Posterior vena cava (tissue), 2 donors: Measurements from ENCODE around the gene MAS1L. TPM values are rescaled to one million over a fixed set of nuclear protein-coding genes. Genes with fewer than 3 reads are reported as not detected.

Source experiments
- DNase-seq: peaks from one replicate; pipeline ENCODE4 v3.0.0-alpha.2; 2020; ENCODE audit warnings: low spot score
- intact Hi-C, 2 donors: fragments of 100-400 bp; cut with DNase I; formaldehyde crosslinking; loops; one replicate each; pipeline versions ENCODE4 v1.14.1 to v1.14.2; 2022 to 2023
- long read RNA-seq, 2 donors: library from polyadenylated mRNA; unstranded; transcript quantifications; one replicate each; pipeline ENCODE4 v2.0.0, GENCODE V29; 2020 to 2021
- total RNA-seq, 2 donors: library from RNA; stranded (reverse); fragmentation: NEBNext Ultra II Directional; extraction: Animal tissue kit (Norgen Biotek cat#: 25700); gene quantifications; one replicate each; pipeline ENCODE4 v1.2.1, GENCODE V29; 2021
- donor health status: DM: yes; HTN: yes; CAD: no.
- donor health status: DM: yes; HTN: yes; CAD: no.

The MAS1L gene, protein sequence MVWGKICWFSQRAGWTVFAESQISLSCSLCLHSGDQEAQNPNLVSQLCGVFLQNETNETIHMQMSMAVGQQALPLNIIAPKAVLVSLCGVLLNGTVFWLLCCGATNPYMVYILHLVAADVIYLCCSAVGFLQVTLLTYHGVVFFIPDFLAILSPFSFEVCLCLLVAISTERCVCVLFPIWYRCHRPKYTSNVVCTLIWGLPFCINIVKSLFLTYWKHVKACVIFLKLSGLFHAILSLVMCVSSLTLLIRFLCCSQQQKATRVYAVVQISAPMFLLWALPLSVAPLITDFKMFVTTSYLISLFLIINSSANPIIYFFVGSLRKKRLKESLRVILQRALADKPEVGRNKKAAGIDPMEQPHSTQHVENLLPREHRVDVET
- not detected for total RNA-seq
- long read RNA-seq, donor 1, result 0 reads
- long read RNA-seq, donor 2, result 0 reads

DNA sequence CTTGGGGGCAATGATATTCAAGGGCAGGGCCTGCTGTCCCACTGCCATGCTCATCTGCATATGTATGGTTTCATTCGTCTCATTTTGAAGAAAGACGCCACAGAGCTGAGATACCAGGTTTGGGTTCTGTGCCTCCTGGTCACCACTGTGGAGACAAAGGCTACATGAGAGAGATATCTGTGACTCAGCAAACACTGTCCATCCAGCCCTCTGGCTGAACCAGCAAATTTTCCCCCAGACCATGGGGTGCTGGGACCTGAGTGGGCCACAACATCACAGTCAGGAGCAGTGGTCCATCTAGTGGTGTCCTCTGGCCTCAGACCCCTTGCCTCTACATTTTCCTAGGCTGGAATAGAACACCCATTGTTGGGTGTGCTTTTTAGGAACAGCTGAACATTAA lies at the start of gene MAS1L:
MAS1L (minus strand) TSS at position 297 of the 400 bp plus-strand sequence; CDS start at position 243, 54 bp downstream.
- intact Hi-C loops, result no loop called here

DNA sequence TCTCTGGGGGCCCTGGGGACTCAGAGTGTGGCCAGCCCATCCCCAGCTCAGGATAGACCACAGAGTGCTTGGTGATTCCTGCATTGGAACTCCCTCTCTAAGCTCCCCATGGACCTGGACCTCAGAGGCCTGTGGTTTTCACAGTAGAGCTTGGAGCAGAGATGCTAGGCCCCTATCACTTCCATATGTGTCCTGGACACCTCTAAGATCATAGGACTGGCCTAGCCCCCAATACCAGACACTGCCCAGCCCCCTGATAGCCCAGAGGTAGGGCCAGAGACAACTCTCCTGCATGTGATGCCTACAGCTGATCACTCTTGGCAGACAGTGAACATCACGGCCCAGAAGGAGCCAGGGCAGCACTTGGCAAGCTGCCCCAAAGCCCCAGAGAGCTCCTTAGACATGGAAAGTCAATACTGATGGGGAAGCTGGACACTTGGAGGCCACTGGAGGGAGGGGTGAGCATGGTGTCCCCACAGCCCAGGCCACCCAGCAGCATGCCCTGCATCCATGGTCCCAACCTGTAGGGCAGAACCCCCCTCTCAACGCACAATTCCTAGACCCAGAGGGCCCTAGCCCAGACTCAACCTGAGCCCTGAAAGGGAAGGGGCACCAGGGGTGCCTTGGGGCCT lies 44.7 kb upstream of the MAS1L start:
- DNase-seq, result no peak
- intact Hi-C loops, result no loop called here

More for the DNA sequence above, at the start of gene MAS1L:
- no peak for DNase-seq

DNA sequence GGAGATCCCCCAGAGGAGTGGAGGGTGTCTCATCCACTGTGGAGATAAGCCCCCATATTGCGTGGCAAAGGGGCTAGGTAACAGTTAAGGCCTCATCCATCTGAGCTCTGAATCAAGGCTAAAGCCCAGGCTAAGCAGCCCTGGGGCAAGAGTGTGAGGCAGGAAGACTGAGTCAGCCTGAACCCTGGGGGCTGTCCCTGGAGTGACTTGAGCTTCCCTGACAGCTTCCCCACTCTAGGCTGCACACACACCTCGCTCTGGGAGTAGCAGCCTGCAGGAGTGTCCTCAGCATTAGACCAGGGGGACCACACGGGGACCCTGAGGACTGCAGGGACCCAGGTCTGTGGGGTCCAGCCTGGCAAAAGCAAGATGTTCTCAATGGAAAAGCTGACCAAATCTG lies 43.9 kb upstream of the MAS1L start:
- no peak for DNase-seq

DNA sequence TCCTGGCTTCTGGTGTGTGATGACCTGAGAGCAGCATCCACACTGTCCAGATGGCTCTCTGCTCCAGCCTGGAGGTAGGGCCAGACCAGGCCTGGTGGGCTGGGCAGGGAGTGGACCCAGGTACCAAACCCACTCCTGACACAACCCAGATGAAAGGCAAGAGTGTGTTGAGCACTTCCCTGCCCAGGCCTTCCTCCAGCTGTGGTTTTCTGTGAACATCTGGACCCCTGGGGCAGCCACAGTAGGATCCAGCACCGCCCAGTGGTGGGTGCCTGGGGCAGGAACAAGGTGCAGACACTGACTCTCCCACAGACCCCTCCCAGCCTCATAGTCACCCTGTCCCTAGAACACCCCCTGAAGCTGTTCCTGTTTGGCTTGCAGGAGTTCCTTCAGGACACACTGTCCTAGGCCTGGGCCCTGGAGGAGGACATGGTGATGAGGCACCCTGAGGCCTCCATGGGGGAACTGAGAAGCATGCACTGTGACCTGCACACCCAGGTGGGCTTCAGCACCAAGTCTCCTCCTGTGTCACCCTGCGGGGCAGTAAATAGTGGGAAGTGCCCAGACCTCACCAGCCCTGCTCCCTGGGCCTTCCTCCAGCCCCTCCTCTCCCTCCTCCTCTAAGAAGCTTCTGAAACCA lies 43.0 kb upstream of the MAS1L start:
- DNase-seq, result no peak
- intact Hi-C loops, result no loop called here

More for the DNA sequence above, 43.9 kb upstream of the MAS1L start:
- intact Hi-C loops, result no loop called here

DNA sequence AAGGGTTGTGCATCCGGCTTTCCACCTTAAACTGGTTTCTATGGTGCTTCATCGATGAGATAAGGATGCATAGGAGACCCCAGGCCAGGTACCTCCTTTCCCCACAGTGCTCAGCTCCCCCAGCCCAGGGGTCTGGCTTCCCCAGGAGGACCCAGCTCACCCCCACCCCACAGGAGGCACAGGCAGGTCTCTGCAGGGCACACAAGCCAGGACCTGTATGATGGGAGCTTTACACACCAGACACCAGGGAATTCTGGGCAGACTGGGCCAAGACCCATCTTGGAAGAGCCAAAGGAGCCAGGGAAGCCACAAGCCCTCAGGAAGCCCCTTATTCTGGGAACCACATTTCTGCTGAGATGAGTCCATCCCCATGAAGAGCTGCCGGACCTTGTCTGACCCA lies 42.2 kb upstream of the MAS1L start:
- peak; percentile 58 for DNase-seq
- intact Hi-C loops, result no loop called here

DNA sequence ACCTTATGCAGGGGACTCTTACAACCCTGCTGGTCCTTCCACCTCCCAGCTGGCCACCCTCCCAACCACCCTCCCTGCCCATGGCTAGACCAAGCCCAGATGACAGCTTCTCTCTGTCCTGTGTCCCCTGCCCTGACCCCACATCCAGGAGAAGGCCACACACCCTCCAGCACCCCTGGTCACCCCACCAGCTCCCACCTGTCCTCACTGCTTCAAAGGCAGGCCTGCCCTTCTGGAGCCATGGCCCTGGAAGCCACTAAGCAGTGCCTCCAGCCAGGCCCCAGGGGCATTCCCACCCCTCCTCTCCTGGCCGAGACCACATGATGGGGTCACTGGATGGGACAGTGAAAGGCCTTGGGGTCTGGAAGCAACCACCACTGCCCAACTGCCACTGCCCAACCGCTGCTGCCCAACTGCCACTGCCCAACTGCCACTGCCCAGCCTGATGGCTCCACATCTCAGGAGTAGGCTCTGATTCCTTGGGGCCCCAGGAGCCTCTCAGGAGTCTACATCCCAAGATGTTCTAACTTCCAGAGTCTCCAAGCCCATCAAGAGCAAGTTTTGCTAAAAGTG lies 41.3 kb upstream of the MAS1L start:
- intact Hi-C loops, result no loop called here

DNA sequence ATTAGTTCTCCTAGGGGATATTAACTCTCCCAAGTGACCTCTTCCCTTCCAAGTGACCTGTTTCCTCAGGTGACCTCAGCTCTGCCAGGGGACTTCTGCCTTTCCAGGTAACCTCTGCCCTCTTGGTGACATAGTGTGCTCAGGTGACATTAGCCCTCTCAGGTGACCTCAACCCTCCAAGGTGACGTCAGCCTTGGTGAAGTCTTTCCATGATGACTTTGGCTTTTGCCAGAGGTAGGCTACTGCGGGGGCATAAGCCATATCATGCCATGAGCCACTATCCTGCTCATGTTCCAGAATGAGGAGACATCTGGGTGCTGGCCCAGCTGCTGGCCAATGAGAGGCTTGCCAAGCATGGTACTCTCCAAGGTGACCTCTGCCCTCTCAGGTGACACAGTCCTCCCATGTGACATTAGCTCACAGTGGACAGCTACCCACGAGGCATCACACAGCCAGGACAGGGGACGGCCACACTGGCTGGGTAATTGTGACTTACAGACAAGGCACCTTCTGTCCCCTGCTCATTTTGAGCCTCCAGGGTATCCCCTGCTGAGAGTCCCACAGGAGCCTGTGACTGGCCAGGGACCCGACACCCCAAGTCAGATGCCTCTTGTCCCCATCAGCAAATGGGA lies 40.7 kb upstream of the MAS1L start:
- intact Hi-C loops, result no loop called here
- DNase-seq, result peak; percentile 40

More for the DNA sequence above, 41.3 kb upstream of the MAS1L start:
- DNase-seq, result no peak

DNA sequence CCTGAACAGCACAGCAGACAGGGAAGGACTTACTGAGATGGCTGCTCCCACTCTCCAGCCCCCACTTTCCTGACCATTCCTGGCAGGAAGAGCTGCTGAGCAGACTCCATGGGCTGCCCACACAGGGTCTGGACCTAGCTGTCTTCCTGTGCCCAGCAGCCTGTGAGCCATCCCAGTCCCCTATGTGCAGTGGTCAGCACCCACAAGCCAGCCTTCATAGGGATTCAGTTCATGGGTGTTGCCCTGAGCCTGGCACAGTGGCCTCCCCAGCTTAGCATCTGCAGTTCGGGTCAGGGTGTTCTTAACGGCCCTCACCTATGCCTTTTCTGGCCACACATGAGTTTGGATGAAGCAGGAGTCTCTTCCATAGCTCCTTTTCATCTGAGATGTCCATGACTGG lies 39.8 kb upstream of the MAS1L start:
- intact Hi-C loops, result no loop called here
- DNase-seq, result no peak

DNA sequence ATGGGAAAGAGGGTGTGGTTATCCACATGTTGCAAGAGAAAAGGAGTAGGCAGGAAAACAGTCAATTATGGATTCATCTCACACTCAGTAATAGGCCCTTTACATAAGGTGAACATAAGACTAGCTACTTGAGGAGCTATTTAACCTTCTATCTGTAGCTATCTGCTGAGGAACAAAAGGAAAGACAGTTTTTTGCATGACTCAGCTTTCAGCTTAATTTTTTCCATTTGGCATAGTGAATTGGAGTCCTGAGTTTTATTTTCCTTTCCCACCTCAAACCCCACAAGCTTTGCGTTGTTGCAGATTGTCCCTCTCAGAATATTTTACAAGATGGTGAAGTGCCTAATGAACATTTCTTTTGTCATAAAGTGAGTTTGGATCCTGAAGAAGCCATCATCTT lies 39.4 kb upstream of the MAS1L start:
- intact Hi-C loops, result no loop called here
- no peak for DNase-seq

DNA sequence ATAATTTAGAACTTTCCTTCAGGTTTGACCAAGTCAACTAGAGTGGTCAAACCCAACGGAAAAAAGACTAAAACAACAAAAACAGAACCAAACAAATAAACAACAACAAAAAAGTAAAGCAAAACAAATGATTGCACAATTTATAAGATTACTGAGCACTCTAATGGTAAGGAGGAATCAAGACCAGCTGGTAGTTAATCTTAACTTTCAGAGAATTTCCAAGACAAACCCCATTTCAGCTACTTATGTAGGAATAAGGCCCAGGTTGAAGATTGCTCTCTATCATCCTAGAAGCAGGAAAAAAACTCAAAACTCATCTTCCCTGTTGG lies 37.5 kb upstream of the MAS1L start:
- DNase-seq, result no peak
- intact Hi-C loops, result no loop called here

DNA sequence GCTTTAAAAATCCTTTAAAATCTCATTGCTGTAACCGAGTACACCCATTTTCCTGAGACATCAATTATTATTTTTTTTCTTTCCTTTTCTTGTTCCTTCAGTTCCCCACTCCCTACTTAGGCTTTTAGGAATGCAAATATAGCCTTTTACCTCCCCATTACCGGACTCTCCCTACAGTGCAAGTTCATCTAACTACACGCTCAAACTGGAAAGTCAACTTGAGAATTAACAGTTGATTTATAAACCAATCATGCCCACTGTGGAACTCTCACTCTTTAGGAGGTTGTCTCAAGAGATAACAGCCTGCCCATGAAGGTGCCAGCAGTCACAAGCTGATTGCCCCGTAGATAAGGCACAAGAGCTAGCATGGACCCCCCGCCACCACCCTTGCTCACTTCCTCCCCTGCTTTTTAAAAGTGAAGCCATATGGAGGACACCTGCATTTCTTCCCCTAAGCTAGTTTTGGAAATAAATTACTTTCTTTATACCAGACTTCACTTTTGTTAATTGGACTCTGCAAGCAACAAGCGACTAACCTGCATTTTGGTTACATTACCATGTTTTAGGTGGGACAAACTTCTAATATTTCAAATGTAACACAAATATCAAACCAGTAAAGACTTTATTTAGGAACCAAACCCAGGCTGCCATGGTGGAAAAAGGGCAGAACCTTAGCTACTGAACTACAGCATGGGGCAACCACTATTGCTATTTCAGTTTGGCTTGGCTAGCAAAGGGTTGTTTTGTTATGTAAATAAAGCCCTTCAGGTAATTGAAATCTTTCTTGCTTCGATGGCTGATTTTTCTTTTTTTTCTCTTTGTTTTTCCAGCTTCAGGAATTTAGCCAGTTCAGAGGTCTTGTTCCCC lies 36.9 kb upstream of the MAS1L start:
- intact Hi-C loops, result no loop called here
- no peak for DNase-seq

DNA sequence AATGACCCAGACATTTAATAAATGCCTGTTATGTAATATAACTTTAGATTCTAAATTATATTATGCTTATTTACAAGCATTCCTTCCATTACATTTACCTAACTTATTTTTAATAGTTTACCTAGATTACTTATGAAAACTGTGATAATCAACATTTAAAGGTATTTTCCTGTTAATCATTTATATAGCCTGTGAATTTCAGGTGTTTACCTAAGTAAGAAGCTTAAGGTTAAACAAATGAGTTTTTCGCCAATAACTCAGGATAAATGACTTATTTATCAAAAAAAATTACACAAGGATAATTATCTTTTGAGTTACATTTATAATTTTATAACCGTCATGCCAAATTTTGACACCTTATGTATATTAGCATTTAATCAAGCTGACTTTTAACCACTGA lies 36.3 kb upstream of the MAS1L start:
- no peak for DNase-seq
- intact Hi-C loops, result no loop called here

DNA sequence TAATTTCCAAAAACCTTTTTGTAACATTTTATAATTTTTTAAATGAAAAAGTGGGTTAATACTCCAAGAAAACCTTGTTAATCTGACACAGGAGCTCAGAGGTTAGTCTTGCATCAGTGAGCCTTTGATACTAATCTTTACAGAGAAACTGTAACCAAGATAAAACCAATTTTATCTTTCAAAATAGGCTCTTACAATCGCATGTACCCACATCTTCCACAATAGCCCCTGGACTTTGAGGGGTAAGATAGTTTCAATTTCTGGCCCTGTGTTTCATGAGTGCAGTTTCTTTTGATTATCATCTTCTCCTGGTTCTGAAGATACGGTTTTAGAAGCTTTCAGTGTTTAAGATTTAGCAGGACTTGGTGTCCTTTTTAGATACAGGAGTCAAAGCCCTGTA lies 34.5 kb upstream of the MAS1L start:
- intact Hi-C loops, result no loop called here
- no peak for DNase-seq

DNA sequence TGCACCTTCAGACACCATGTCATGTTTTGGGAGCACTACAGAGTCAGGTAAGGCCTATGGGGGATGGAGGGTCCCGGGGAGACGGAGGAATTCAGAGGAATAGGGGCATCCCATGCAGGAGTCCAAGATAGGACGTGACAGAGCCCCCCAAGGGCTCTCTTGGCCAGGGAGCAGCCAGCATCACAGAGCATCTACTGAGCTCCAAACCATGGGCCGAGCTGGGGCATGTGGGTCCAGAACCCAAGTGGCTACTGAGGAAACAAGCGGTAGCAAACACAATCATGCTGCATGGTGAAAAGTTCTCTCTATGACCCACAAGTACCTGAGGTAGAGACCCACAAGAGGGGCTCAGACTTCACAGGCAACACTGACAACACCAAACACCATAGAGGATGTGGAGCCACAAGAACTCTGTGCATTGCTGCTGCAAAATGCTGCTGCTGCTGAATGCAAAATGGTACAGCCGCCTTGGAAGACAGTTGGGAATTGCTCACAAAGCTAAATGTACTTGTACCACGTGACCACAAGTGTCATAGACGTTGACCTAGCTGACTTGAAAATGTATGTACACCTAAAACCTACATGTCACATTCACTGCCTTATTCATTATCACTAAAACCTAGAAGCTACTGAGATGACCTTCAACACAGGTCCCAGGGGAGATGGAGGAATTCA lies 33.4 kb upstream of the MAS1L start:
- intact Hi-C loops, result no loop called here
- peak; percentile 50 for DNase-seq

DNA sequence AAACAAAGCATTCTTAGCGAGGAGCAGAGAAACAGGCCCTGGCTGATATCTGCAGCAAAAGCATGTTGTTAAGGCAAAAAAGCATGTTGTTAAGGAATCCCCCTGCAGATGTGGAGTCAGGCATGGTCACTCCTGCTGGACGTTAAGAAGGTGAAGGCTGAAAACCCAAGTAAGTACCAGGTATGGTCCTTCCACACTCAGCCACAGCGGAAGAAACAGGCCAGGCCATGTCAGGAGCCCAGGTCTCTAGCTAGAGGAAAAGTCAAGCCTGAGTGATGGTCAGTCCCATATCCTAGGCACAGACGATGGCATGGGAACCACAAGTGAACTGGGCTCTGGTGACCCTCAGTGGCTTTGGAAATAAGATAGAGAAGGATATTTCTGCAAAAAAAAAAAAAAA lies 32.5 kb upstream of the MAS1L start:
- intact Hi-C loops, result no loop called here
- DNase-seq, result no peak

DNA sequence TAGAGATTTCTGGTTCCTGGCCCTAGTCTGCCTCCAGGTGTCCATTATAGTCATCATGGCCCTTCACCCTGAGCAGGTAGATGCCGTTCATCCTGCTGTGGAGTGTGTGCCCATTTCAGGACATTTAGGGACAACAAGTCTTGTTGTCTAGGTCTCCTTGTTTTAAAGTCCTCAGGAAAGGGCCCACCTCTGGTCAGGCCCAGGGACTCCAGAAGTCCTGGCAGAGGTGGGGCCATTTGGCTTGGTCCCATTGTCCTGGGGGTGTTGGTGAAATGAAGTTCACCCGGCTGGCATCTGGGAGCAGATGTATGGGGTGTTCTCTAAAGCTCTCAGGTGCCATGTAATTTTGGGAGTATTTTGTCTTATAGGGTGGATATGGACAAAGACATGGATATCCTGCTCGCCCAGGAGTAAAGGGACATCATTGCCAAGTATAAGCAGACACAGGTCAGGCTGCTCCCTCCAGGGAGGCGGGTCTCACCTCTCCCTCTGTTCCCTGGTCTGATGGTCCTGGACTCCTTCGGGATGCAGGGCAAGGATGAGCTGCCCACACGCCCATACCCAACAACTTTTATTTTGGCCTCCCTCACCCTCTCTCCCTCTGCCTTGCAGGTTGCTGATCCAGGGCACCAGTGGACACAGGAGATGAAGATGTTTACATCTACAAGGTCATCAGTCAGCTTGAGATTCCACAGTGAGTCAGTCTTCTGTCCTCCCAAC lies 31.7 kb upstream of the MAS1L start:
- no peak for DNase-seq
- intact Hi-C loops, result no loop called here

DNA sequence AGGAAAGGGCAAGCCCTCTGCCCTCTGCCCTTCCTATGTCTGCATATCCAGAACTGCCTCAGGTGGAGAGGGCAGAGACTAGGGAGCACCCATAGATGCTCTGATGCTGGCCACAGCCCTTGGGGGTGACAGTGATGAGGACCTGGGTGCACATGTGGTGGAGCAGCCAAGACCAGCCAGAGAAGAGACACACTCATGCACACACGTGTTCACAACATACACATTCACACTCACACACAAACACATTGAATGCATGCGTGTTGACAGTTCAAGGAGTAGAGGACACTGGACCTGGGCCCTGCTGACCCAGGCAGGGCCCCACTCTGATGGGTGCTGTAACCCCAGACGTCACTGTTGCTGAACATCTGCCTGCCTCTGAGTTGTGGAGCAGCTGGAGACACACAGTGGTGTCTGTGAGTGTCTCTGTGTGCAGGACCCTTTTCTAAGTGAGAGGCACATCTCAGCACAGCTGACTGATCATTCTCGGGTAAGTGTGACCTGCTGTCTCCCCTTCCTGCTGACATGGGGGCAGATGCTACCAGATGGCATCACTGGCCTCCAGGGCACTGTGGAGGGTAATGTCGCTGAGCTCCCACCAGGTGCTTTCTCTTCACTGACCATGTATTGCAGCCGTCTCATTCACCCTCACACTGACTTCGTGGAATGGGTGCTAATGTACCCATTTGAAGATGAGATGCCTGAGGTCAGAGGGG lies 30.1 kb upstream of the MAS1L start:
- no peak for DNase-seq
- intact Hi-C loops, result no loop called here
